Colon (tissue), 2 donors: ENCODE data around the gene SV2C.
"Not testable (repeated sequence)": the region's sequence is repeated elsewhere in the genome, so short reads cannot be mapped to it uniquely, and the experiment has no call there.

Experiments
- FAIRE-seq: peaks from 2 replicates; lab custom pipeline; 2012; peaks lifted over from hg19 to GRCh38; lab: Jason Lieb, UNC
- donor health status: control.
- donor health status: control.

The SV2C gene

GRCh38 chr5:76301932-76302331 lies 218.7 kb downstream of the SV2C start:
- FAIRE-seq, result not testable (repeated sequence)

DNA sequence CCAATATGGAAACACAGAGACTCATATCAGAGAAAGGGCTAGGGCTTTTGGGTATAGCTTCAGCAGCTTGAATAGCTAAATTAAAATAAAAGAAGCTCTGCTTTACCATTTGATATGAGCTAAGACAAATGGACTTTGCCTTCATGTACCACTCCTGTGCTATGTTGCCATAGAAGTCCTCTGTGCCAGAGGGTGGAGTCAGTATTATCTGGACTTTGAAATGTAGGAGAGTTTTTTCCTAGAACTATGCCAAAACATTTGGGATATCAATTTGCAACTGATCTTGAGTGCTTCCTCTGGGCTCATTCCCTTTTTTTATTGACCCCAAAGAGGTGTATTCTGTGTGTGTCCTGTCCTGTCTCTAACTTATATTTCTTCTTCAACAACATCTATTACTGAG lies 219.5 kb downstream of the SV2C start:
- FAIRE-seq, result not testable (repeated sequence)

GRCh38 chr5:76303921-76304320 lies 220.7 kb downstream of the SV2C start:
- FAIRE-seq, result no peak

DNA sequence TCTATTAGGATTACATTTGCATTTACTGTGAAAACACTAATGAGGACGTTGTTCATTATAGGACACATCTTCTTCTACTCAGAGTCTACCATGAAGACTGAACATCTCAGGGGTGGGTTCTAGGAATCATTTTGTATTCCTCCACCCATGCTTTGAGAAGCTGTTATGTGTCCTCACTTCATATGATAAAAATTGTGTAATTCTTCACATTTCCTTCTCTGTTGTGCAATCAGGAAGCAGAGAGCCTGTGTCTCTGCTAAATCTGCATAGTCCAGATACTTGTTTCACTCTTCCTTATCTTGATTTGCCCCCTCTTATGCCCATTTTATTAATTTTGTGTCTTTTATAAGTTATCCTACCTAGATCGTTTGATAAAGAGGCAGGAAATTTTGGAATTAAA lies 222.1 kb downstream of the SV2C start:
- no peak for FAIRE-seq

- no peak for FAIRE-seq
Measured at GRCh38 chr5:76305775-76306174, 222.6 kb downstream of the SV2C start.

DNA sequence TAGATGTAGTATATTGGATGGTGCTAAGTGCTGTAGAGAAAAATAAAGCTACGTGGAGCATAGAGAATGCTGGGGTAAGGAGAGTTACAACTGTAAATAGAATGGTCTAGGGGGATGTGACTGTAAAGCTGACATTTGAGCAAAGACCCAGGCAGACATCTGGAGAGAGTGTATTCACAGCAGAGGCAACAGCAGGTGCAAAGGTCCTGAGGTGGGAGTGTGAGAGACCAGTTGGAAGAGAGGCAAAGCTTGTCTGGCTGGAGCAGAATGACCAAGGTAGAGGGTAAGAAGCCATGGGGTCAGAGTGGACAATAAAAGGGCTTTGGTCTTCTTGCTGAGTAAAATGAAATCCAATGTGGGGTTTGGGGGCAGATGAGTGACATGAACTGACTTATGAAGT lies 227.0 kb downstream of the SV2C start:
- no peak for FAIRE-seq

GRCh38 chr5:76312783-76313182 lies 229.6 kb downstream of the SV2C start:
- FAIRE-seq, result no peak

DNA sequence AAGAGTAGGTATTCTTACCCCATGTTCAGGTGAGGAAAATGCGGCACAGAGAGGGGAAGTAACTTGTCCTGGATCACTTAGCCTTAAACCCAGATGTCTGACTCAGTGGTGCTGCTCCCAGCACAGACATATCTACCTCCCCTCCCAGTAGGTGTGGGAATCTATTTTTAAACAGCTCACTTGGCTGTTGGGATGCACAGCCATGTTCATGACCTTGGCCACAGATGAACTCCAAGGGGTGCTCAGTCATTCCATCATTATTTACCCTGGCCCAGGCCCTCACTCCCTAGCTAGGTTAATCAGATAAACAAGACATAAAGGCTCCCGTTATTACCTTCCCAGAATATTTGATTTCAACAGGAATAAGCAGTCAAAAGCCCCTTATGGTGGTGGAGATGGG lies 231.5 kb downstream of the SV2C start:
- FAIRE-seq, result no peak

DNA sequence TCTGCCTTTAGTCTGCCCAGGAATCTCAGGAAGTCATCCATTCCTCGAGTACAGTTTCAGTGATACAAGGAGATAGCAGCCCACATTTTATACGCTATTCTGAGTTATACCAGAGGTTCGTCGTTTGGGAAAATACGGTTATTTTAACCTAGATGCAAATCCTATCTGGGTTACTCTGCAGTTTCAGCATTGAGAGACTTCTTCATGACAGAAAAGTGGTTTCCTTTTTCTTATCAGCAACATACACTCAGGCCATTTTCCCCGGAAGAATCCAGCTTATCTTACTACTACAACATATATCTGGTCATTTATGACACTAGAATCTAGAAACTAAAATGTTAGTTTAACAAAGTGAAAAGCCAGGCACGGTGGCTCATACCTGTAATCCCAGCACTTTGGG lies 236.5 kb downstream of the SV2C start:
- FAIRE-seq, result no peak

DNA sequence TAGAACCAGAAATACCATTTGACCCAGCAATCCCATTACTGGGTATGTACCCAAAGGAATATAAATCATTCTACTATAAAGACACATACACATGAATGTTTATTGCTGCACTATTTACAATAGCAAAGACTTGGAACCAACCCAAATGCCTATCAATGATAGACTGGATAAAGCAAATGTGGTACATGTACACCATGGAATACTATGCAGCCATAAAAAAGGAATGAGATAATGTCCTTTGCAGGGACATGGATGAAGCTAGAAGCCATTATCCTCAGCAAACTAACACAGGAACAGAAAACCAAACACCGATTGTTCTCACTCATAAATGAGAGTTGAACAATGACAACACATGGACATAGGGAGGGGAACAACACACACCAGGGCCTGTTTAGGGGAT lies 240.3 kb downstream of the SV2C start:
- FAIRE-seq, result not testable (repeated sequence)

DNA sequence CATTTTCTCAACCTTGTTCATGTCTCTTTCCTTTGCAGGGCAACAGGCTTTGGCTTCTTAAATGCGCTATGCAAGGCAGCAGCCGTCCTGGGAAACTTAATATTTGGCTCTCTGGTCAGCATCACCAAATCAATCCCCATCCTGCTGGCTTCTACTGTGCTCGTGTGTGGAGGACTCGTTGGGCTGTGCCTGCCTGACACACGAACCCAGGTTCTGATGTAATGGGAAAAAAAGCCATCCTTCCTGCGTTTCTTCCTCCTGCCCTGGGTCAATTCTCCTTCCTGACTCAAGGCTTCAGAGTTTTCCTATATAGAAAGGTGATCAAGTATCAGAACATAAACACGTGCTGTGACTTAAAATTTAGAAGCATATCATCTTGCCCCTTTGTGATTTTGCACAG lies 242.1 kb downstream of the SV2C start:
- FAIRE-seq, result no peak

DNA sequence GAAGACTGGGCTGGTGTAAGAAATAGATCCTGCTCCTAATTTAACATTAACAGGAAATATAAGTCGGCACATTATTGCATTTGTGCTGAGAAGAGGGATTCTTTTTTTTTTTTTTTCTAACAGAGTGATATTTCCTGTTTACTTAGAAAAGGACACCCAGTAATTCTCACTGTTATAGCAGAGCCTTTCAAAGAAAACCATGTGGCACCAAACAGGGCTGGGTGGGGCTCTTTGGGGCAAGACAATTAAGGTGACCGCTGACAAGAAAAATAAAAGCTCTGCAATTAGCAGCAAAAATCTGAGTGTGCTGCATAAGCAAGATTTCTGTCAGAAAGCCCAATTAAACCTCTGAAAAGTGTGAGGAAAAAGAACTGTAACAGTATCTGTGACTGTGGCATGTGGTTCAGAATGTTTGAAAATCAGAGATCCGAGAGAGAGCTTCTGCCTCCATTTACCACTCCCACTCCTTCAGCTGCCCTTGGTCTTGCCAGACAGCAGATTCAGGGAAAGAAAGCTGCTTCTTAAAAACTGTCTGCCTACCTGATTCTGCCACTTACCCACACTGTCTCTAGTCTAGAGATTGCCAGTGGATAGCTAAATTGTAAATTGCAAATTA lies 242.8 kb downstream of the SV2C start:
- FAIRE-seq, result no peak

- no peak for FAIRE-seq
Measured at GRCh38 chr5:76326577-76327302, 243.6 kb downstream of the SV2C start.

DNA sequence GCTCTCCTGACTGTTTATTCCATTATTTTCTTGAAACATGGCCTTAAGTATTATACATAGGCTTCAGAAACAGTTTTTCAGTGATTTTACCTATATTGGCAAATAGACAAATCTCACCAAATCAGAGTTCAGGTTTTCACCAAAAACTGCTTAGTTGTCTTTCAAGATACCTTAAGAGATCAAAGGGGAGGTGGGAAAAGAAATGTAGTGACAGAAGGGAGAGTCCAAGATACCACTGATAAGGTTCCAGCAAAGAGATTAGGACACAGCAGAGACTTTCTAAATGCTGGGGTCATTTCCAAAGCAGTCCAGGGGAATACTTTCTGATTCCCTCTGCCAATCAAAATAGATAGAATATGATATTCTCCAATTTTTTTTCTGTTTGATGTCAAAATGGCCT lies 246.2 kb downstream of the SV2C start:
- FAIRE-seq, result no peak

DNA sequence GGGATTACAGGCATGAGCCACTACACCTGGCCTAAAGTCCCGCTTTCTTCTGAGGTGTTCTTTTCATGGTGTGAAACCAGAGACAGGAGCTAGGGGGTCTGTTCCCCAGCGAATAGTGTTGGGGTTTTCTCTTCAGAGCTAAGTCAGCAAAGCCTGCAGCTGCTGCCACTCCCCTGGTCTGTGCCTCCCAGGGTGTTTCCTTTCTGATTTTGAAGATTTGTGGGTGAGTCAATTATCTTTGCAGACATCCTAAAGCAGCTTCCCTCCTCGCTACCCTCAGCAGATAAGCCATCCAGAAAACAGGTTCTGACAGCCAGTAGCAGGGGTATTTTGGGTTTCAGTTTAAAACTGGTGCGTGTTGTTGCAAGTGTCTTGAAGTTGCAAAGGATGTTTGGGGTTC lies 247.9 kb downstream of the SV2C start:
- no peak for FAIRE-seq

DNA sequence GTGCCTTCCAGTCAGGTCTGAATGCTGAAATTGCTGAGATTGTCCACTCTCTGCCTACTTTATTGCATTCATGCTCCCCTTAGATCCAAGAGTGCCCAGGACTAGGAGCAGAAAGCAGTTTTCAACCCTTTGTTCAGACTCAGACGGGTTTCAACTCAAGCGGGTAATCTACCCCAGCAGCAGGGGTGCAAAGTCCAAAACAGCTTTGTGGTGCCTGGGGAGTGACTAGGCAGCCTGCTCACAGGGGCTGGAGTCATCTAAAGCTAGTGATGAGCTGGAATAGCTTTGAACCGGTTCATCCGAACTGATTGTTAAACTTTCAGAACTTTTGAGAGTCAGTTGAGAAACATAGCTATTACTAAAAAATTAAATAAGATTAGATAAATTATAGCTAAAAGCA lies 248.9 kb downstream of the SV2C start:
- no peak for FAIRE-seq

DNA sequence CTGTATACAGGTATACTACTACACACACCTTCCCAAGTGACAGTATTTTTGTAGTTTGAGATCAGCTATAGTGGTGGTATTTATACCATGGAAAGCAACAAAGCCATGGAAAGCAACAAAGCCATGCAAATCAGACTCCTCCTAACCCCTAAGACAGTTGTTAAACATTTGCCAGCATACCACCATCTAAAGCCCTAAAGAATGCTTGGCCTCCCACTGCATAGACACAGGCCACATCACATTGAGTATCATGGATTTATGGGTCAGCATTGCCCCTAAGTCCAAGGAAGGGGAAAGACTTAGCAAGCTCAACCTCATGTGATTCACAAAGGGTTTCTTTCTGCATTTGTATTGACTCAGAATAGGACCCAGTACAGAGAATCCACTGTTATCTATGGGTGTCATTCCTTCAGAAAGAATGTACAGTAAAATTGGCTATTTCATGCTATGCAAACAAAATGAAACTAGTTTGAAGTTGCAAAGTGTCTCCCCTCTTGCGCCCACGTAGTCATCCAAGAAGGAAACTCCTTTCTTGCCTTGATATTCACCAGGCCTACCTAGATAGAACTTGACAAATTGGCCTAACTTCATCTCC lies 249.5 kb downstream of the SV2C start:
- FAIRE-seq, result no peak

DNA sequence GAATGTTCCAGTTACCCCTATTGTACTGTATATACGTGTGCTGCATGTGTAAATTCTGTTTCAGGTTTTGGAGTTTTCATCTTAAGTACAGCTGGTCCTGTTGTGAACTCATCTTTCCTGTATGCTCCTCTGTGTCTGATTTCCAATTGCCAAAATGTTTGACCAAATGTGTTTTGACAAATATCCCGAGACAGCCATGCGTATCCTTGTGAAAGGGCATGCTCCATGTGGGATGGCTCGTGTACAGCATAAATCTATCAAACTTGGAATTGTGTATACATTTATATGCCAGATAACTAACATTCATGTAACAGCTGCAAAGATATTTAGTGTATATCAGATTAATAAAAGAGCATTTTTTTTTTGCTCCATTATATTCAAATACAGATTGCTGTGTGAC lies 250.4 kb downstream of the SV2C start:
- FAIRE-seq, result no peak

DNA sequence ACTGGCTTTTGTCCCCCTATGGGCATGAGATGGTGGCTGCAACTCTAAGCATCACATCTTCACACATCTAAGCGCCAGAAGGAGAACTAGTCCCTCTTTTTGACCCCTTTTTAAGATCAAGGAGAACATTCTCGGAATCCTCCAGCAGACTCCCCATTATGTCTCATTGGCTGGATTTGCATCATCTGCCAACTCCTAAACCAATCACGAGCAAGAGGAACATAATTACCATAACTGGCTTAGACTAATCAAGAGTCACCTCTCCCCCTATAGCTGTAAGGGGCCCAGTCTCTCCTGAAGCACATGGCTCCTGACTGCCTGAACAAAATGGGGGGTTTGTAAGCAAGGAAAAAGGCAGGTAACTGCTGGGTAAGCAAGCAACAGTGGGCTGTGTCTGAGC lies 251.4 kb downstream of the SV2C start:
- no peak for FAIRE-seq

DNA sequence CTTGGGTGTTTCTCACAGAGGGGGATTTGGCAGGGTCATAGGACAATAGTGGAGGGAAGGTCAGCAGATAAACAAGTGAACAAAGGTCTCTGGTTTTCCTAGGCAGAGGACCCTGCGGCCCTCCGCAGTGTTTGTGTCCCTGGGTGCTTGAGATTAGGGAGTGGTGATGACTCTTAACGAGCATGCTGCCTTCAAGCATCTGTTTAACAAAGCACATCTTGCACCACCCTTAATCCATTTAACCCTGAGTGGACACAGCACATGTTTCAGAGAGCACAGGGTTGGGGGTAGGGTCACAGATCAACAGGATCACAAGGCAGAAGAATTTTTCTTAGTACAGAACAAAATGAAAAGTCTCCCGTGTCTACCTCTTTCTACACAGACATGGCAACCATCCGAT lies 252.3 kb downstream of the SV2C start:
- not testable (repeated sequence) for FAIRE-seq

DNA sequence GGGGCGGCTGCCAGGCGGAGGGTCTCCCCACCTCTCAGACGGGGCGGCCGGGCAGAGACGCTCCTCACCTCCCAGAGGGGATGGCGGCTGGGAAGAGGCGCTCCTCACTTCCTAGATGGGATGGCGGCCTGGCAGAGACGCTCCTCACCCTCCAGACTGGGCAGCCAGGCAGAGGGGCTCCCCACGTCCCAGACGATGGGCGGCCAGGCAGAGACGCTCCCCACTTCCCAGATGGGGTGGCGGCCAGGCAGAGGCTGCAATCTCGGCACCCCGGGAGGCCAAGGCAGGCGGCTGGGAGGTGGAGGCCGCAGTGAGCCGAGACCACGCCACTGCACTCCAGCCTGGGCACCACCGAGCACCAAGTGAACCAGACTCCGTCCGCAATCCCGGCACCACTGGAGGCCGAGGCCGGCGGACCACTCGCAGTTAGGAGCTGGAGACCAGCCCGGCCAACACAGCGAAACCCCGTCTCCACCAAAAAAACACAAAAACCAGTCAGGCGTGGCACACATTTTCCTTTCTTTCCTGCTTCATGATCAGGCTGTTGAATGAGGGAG lies 253.1 kb downstream of the SV2C start:
- not testable (repeated sequence) for FAIRE-seq

DNA sequence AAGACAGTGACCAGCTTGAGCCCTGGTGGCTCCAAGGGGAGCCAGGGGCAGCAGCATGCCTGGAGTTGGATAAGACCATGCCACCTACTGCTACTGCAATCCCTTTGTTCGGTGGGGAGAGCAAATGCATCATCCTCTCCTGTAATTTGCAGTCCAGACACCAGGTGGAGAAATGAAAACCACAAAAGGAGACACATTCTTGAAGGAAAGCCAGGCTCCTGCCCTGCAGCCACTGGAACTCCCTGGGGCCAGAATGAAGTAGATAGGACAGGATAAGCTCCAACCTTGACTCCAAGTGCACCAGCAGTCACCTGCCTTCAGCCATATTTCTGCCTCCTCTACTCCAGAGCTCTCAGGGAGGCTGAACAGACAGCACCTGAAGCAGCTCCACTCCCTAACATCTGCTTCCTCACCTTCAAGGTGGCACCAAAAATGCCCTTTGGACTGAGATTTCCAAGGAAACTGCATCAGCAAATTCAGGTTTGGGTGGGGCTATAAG lies 254.8 kb downstream of the SV2C start:
- no peak for FAIRE-seq

GRCh38 chr5:76339919-76340318 lies 256.7 kb downstream of the SV2C start:
- FAIRE-seq, result no peak
